HL-60 (cell line): ENCODE measurements around the gene CYYR1.

Experiments used
- DNase-seq, 2 experiments: peaks; one replicate each; pipeline ENCODE4 v3.0.0-alpha.2; 2010 to 2020; ENCODE audit warnings: low read depth in 1 of 2, low spot score in 1 of 2
- H3K27ac ChIP-seq: fragments of 250-450 bp; sonication (Bioruptor Pico); replicated peaks from 2 replicates; pipeline ENCODE4 v1.5.1; 2020; ENCODE audit warnings: mild to moderate bottlenecking, moderate library complexity
- H3K27me3 ChIP-seq: fragments of 250-450 bp; sonication (Bioruptor Pico); 2 replicates; pipeline ENCODE4 v1.5.1; 2021; ENCODE audit warnings: mild to moderate bottlenecking, moderate library complexity; ENCODE audit not compliant: insufficient read depth, poor library complexity, severe bottlenecking
- H3K4me3 ChIP-seq: replicated peaks from 2 replicates; pipeline ENCODE4 v1.5.1; 2011; ENCODE audit warnings: mild to moderate bottlenecking, control low read depth, low read length; ENCODE audit not compliant: insufficient read depth
- CTCF ChIP-seq: IDR thresholded peaks from one replicate; pipeline ENCODE4 v1.5.1; 2011; ENCODE audit warnings: low read length, control low read depth, inconsistent platforms; ENCODE audit not compliant: insufficient read depth
- GABPA ChIP-seq: IDR thresholded peaks from 2 replicates; pipeline ENCODE4 v1.6.1; 2012; ENCODE audit warnings: low read depth
- POLR2AphosphoS5 ChIP-seq: IDR thresholded peaks from 2 replicates; pipeline ENCODE4 v1.6.1; 2012; ENCODE audit warnings: low read depth
- REST ChIP-seq: IDR thresholded peaks from 2 replicates; pipeline ENCODE4 v1.6.1; 2012; ENCODE audit warnings: low read depth; ENCODE audit not compliant: insufficient replicate concordance
- SPI1 ChIP-seq: IDR thresholded peaks from 2 replicates; pipeline ENCODE4 v1.6.1; 2012; ENCODE audit warnings: low read depth, mild to moderate bottlenecking, borderline replicate concordance

CYYR1 gene

GRCh38 chr21:26553898-26554297 lies 19.2 kb downstream of the CYYR1 start:
- Histone ChIP-seq H3K27ac (no peak overlapping the region), H3K27me3 (no peaks in the 10 kb centered on the region), H3K4me3 (no peak overlapping the region)
- TF ChIP-seq REST = no peak
- no peak for TF ChIP-seq POLR2AphosphoS5
- TF ChIP-seq CTCF = no peak
- TF ChIP-seq GABPA = no peak
- TF ChIP-seq SPI1 = no peak
- no peak for DNase-seq

DNA sequence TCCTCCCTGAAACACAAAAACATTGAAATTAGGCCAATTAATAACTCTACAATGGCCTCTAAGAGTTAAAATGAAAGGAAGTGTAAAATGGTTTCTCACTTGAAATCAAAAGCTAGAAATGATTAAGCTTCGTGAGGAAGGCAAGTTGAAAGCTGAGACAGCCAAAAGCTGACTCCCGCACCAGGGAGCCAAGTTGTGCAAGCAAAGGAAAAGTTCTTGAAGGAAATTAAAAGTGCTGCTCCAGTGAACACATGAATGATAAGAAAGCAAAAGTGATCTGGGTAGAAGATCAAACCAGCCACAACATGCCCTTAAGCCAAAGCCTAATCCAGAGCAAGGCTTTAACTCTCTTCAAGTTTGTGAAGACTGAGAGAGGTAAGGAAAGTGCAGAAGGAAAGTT lies 22.8 kb downstream of the CYYR1 start:
- no peak for DNase-seq
- Histone ChIP-seq H3K4me3 (no peak overlapping the region), H3K27ac (no peak overlapping the region), H3K27me3 (no peaks in the 10 kb centered on the region)
- TF ChIP-seq SPI1 = no peak
- no peak for TF ChIP-seq CTCF
- no peak for TF ChIP-seq GABPA
- no peak for TF ChIP-seq REST
- TF ChIP-seq POLR2AphosphoS5 = no peak

DNA sequence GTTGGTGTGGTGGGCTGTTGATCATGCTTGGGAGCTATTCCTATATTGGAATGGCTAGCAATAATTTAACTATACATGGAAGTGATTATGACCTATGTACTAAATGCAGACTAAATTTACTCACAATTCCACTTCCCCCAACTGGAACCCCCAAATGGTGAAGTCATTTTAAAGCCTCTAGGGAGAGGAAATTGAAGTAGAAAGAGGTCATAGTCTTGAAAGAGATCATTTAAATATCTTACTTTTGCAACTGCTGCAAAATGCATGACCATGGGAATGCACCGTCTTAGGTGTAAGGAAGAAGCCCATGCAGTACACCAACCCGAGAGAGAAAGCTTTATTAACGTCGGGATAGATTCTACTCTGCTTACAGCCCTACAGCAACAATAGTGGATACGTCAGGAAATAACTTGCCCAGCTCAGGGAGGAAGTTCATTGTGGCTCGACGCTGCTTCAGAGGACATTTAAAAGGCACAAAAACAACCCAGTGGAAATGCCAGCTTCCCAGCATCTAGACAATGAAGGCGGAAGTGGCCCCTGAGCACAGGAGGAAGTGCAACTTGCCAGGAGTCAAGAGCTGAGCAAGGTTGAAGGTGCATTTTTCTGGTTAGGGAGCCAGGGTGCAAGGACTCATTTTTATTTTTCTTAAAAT lies 26.5 kb downstream of the CYYR1 start:
- Histone ChIP-seq H3K27ac (no peak overlapping the region), H3K27me3 (no peaks in the 10 kb centered on the region), H3K4me3 (no peak overlapping the region)
- DNase-seq = peak in 1 of 2 experiments; percentile 13
- TF ChIP-seq CTCF (no peak), POLR2AphosphoS5 (no peak), SPI1 (peak; percentile 77), GABPA (no peak), REST (no peak)
